Type B pancreatic cell (in vitro differentiated cells): ENCODE measurements around the gene ZNF74. TPM values are rescaled to one million over a fixed set of nuclear protein-coding genes. Genes with fewer than 3 reads are reported as not detected.

Source experiments
- DNase-seq: peaks from one replicate; pipeline ENCODE4 v3.0.0; 2021; ENCODE audit warnings: mixed read lengths; ENCODE audit not compliant: unreplicated experiment; ENCODE audit errors: extremely low spot score
- H3K27ac Mint-ChIP-seq: 2 replicates; pipeline ENCODE4 v1.8.0; 2021; ENCODE audit warnings: mild to moderate bottlenecking, mixed read lengths
- H3K27me3 Mint-ChIP-seq: 2 replicates; pipeline ENCODE4 v1.8.0; 2021; ENCODE audit warnings: mixed read lengths
- H3K36me3 Mint-ChIP-seq: 2 replicates; pipeline ENCODE4 v1.8.0; 2021; ENCODE audit warnings: mixed read lengths
- H3K4me1 Mint-ChIP-seq: one replicate; pipeline ENCODE4 v1.8.0; 2021; ENCODE audit warnings: mixed read lengths; ENCODE audit not compliant: unreplicated experiment
- H3K4me3 Mint-ChIP-seq: 2 replicates; pipeline ENCODE4 v1.8.0; 2021; ENCODE audit warnings: mild to moderate bottlenecking, mixed read lengths
- H3K9me3 Mint-ChIP-seq: 2 replicates; pipeline ENCODE4 v1.8.0; 2021; ENCODE audit warnings: mixed read lengths
- total RNA-seq: library from RNA; stranded (reverse); gene quantifications from 2 replicates; pipeline ENCODE4 v1.2.1, GENCODE V29; 2021; ENCODE audit warnings: low replicate concordance
- TF ChIP-seq, protein P1 (sequence below): fragments of 200-600 bp; sonication (generic); conservative IDR thresholded peaks from 2 replicates; pipeline ENCODE4 v1.5.0; 2021; ENCODE audit warnings: antibody characterized with exemption, mild to moderate bottlenecking

The ZNF74 gene
- total RNA-seq, 1 donor from 2014 or later: 39.5 TPM

DNA sequence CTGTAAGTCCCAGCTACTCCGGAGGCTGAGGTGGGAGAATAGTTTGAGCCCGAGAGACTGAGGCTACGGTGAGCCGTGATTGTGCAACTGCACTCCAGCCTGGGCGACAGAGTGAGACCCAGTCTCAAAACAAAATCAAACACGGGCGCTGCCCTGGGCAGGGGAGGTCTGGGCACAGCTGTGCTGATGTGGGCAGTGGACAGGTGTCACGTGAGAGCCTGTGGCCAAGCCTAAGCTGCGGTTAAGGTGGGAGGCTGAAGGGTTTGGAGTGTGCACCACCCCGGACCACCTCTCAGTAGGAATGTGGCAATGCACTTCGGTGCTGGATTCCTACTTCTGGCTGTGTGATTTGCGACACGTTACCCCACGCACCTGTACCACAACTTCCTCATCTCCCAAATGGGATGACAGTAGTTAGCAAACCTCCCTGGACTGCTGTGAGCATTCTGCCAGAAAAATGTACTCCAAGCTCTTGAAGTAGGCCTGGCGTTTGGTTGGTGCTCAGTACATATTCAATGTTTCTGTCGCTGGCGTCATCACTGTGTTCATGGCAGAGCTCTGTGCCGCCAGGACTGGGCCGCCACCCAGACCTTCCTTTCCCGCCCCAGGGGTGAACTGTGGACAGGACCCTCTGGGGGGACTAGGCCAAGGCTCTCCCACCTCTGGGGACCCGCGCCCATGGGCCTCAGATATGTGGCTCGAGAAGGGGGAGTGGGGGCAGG is 807 bp upstream of the ZNF74 start:
- TF ChIP-seq, protein P1, sequence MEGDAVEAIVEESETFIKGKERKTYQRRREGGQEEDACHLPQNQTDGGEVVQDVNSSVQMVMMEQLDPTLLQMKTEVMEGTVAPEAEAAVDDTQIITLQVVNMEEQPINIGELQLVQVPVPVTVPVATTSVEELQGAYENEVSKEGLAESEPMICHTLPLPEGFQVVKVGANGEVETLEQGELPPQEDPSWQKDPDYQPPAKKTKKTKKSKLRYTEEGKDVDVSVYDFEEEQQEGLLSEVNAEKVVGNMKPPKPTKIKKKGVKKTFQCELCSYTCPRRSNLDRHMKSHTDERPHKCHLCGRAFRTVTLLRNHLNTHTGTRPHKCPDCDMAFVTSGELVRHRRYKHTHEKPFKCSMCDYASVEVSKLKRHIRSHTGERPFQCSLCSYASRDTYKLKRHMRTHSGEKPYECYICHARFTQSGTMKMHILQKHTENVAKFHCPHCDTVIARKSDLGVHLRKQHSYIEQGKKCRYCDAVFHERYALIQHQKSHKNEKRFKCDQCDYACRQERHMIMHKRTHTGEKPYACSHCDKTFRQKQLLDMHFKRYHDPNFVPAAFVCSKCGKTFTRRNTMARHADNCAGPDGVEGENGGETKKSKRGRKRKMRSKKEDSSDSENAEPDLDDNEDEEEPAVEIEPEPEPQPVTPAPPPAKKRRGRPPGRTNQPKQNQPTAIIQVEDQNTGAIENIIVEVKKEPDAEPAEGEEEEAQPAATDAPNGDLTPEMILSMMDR: no peak
- peak overlapping the region; percentile 94 for H3K27ac Mint-ChIP-seq
- DNase-seq: peak; percentile 70
- no peaks in the 10 kb centered on the region for H3K9me3 Mint-ChIP-seq
- H3K4me3 Mint-ChIP-seq: peak overlapping the region; percentile 94
- peaks cover 27% of the 10 kb centered on the region for H3K4me1 Mint-ChIP-seq
- H3K36me3 Mint-ChIP-seq: no peaks in the 10 kb centered on the region
- H3K27me3 Mint-ChIP-seq: no peaks in the 10 kb centered on the region

DNA sequence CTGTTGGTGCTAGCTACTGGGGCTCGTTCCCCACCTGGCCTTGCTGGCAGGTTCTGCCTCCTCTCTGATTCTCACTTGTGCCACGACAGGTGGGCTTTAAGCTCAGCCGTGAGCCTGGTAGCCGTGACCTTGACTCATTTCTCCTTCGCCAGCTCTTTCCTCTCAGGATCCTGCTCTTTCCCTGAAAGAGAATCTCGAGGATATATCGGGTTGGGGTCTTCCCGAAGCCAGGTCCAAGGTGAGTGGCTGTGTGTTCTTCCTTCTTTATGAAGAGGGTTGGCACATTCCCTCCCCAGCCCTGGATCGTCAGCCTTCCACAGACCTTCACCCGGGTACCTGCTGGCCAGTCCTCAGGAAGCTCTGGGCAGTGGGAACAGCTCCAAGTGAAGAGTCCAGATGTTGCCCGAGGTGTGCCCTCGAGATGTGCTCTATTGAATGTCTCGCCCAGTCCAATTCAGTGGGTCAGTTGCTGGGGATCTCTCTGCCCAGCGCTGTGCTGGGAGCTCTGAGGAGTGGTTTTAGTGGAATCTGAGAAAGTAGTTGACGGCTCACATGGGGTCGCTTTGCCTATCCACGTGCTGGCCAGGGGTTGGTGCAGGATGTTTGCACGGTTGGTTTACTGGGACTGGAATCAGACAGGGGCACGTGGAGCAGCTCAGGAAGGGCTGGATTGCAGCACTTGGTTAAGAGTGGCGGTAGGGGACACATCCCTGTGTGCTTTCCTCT is 1.4 kb downstream of the ZNF74 start:
- H3K27ac Mint-ChIP-seq: peak overlapping the region; percentile 79
- TF ChIP-seq, protein P1: no peak
- H3K27me3 Mint-ChIP-seq: no peaks in the 10 kb centered on the region
- no peak for DNase-seq
- peak overlapping the region; percentile 94 for H3K4me3 Mint-ChIP-seq
- H3K4me1 Mint-ChIP-seq: peaks cover 33% of the 10 kb centered on the region
- H3K9me3 Mint-ChIP-seq: no peaks in the 10 kb centered on the region
- peaks cover 4% of the 10 kb centered on the region for H3K36me3 Mint-ChIP-seq

DNA sequence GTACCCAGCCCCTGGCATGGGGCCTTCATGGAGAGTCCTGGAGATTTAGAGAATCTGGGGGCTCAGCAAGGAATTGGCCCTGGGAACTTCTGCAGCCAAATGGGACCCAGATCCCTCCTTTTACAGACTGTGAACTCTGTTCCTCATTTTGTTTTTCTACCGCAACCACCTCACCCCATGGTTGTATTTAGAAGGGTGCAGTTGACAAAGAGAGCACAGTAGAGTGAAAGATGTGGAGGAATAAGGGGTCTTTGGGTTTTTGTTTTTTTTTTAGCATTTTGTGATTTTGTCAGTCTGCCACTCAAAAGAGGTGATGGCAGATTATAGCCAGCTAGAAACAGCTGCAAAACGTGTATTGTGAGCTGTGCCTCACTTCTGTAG is 1.9 kb downstream of the ZNF74 start:
- Mint-ChIP-seq H3K27me3 (no peaks in the 10 kb centered on the region), H3K4me1 (peaks cover 33% of the 10 kb centered on the region)
- DNase-seq: no peak

DNA sequence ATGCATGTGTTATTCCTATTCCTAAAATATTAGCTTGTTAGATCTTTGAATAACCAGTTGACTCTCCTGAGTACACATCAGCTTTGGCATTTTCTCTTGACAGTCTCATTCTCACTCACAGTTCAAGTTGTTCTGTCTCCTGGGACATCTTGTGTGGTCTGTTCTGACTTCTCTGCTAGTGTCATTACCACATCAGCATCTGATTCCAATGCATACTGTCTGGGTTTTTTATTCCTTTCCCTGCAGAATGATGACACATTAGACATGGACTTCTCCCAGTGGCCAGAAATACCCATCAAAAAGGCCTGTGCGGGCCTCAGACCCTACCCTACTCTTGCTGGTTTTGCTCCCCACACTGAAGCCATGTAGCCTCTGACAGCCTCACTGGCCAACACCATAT is 2.7 kb downstream of the ZNF74 start:
- TF ChIP-seq, protein P1: no peak
- no peaks in the 10 kb centered on the region for H3K9me3 Mint-ChIP-seq
- H3K36me3 Mint-ChIP-seq: peaks cover 4% of the 10 kb centered on the region
- H3K4me1 Mint-ChIP-seq: peaks cover 33% of the 10 kb centered on the region
- no peaks in the 10 kb centered on the region for H3K27me3 Mint-ChIP-seq
- H3K27ac Mint-ChIP-seq: no peak overlapping the region
- no peak for DNase-seq
- peak overlapping the region; percentile 94 for H3K4me3 Mint-ChIP-seq

More for the DNA sequence above, 1.9 kb downstream of the ZNF74 start:
- Mint-ChIP-seq H3K9me3 (no peaks in the 10 kb centered on the region), H3K4me3 (peak overlapping the region; percentile 94), H3K27ac (no peak overlapping the region), H3K36me3 (peaks cover 4% of the 10 kb centered on the region)
- TF ChIP-seq, protein P1: no peak

DNA sequence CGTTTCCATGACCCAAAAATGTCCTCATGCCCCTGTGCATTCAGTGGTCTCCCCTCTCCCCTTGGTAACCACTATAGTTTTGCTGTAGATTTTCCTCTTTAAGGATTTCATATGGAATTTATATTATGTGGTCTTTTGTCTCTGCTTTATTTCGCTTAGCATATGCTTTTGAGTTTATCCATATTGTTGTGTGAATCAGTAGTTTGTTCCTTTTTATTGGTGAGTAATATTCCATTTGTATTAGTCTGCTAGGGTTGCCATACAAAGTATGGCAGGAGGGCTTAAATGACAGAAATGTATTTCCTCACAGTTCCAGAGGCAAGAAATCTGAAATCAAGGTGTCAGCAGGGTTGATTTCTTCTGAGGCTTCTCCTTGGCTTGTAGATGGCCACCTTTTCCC is 3.5 kb downstream of the ZNF74 start:
- Mint-ChIP-seq H3K4me1 (peaks cover 33% of the 10 kb centered on the region), H3K27ac (no peak overlapping the region), H3K27me3 (no peaks in the 10 kb centered on the region), H3K4me3 (peak overlapping the region; percentile 18), H3K36me3 (peaks cover 4% of the 10 kb centered on the region), H3K9me3 (no peaks in the 10 kb centered on the region)
- TF ChIP-seq, protein P1: no peak
- DNase-seq: no peak
